Subcutaneous abdominal adipose tissue (tissue), 5 donors: ENCODE data around the gene CARD11.

ENCODE experiments used
- H3K27ac ChIP-seq: one replicate; pipeline ENCODE4 v1.7.0; 2013; ENCODE audit warnings: low read depth, mild to moderate bottlenecking, inconsistent platforms, low read length, moderate library complexity
- H3K27me3 ChIP-seq, 5 donors: one replicate each; pipeline ENCODE4 v1.7.0; 2013; ENCODE audit warnings: low read length in 5 of 5, inconsistent platforms in 1 of 5; ENCODE audit not compliant: control insufficient read depth in 5 of 5, insufficient read depth in 4 of 5
- H3K36me3 ChIP-seq, 5 donors: one replicate each; pipeline ENCODE4 v1.7.0; 2013; ENCODE audit warnings: low read length in 5 of 5; ENCODE audit not compliant: control insufficient read depth in 5 of 5, insufficient read depth in 5 of 5
- H3K4me1 ChIP-seq, 5 donors: one replicate each; pipeline ENCODE4 v1.7.0; 2013; ENCODE audit warnings: low read length in 5 of 5, mild to moderate bottlenecking in 3 of 5, moderate library complexity in 1 of 5; ENCODE audit not compliant: control insufficient read depth in 5 of 5, insufficient read depth in 5 of 5
- H3K4me3 ChIP-seq, 5 donors: one replicate each; pipeline ENCODE4 v1.7.0; 2013; ENCODE audit warnings: low read length in 5 of 5, low read depth in 1 of 5
- H3K9ac ChIP-seq, 5 donors: one replicate each; pipeline ENCODE4 v1.7.0; 2013; ENCODE audit warnings: low read length in 5 of 5, mild to moderate bottlenecking in 4 of 5, moderate library complexity in 3 of 5
- H3K9me3 ChIP-seq, 5 donors: one replicate each; pipeline ENCODE4 v1.7.0; 2013; ENCODE audit warnings: low read length in 5 of 5; ENCODE audit not compliant: control insufficient read depth in 5 of 5
- donor health status: healthy.
- donor health status: healthy.
- donor health status: healthy.
- donor health status: healthy.
- donor health status: healthy.

Gene CARD11

GRCh38 chr7:3076700-3077099, 33.0 kb upstream of the CARD11 start:
- H3K27me3 ChIP-seq, result no peaks in the 10 kb centered on the region
- no peak overlapping the region for H3K4me3 ChIP-seq
- H3K4me1 ChIP-seq, result peaks cover 0 to 19% (median 0%) of the 10 kb centered on the region in 5 donors
- H3K27ac ChIP-seq, result no peak overlapping the region
- H3K36me3 ChIP-seq, result no peaks in the 10 kb centered on the region
- H3K9ac ChIP-seq, result no peak overlapping the region
- peaks cover 2 to 17% (median 10%) of the 10 kb centered on the region in 5 donors for H3K9me3 ChIP-seq

- Histone ChIP-seq H3K4me1 (peaks cover 0 to 18% (median 0%) of the 10 kb centered on the region in 5 donors), H3K9me3 (peaks cover 2 to 19% (median 11%) of the 10 kb centered on the region in 5 donors), H3K4me3 (peak overlapping the region in 1 of 5 donors; percentile 16), H3K9ac (no peak overlapping the region), H3K36me3 (no peaks in the 10 kb centered on the region), H3K27me3 (no peaks in the 10 kb centered on the region), H3K27ac (no peak overlapping the region)
These were observed 32.5 kb upstream of the CARD11 start for GRCh38 chr7:3076163-3076562.

- Histone ChIP-seq H3K9ac (no peak overlapping the region), H3K9me3 (peaks cover 4 to 24% (median 14%) of the 10 kb centered on the region in 5 donors), H3K4me3 (no peak overlapping the region), H3K27ac (no peak overlapping the region), H3K36me3 (no peaks in the 10 kb centered on the region), H3K27me3 (no peaks in the 10 kb centered on the region), H3K4me1 (peaks cover 0 to 18% (median 0%) of the 10 kb centered on the region in 5 donors)
These were observed 31.8 kb upstream of the CARD11 start for GRCh38 chr7:3075441-3075840.

GRCh38 chr7:3074459-3074821, 30.8 kb upstream of the CARD11 start:
- no peaks in the 10 kb centered on the region for H3K27me3 ChIP-seq
- H3K27ac ChIP-seq, result no peak overlapping the region
- peaks cover 0 to 18% (median 0%) of the 10 kb centered on the region in 5 donors for H3K4me1 ChIP-seq
- no peaks in the 10 kb centered on the region for H3K36me3 ChIP-seq
- H3K4me3 ChIP-seq, result no peak overlapping the region
- H3K9ac ChIP-seq, result no peak overlapping the region
- peaks cover 4 to 27% (median 11%) of the 10 kb centered on the region in 5 donors for H3K9me3 ChIP-seq

GRCh38 chr7:3073763-3074458, 30.2 kb upstream of the CARD11 start:
- no peaks in the 10 kb centered on the region for H3K27me3 ChIP-seq
- H3K9me3 ChIP-seq, result peaks cover 4 to 27% (median 11%) of the 10 kb centered on the region in 5 donors
- no peak overlapping the region for H3K4me3 ChIP-seq
- H3K9ac ChIP-seq, result no peak overlapping the region
- H3K36me3 ChIP-seq, result no peaks in the 10 kb centered on the region
- no peak overlapping the region for H3K27ac ChIP-seq
- H3K4me1 ChIP-seq, result peaks cover 0 to 18% (median 0%) of the 10 kb centered on the region in 5 donors

GRCh38 chr7:3070908-3071307, 27.2 kb upstream of the CARD11 start:
- peaks cover 0 to 27% (median 3%) of the 10 kb centered on the region in 5 donors for H3K4me1 ChIP-seq
- no peak overlapping the region for H3K4me3 ChIP-seq
- peaks cover 2 to 18% (median 7%) of the 10 kb centered on the region in 5 donors for H3K9me3 ChIP-seq
- no peak overlapping the region for H3K9ac ChIP-seq
- H3K36me3 ChIP-seq, result no peaks in the 10 kb centered on the region
- H3K27ac ChIP-seq, result no peak overlapping the region
- H3K27me3 ChIP-seq, result no peaks in the 10 kb centered on the region

- H3K27ac ChIP-seq, result no peak overlapping the region
- H3K9ac ChIP-seq, result no peak overlapping the region
- no peaks in the 10 kb centered on the region for H3K27me3 ChIP-seq
- peaks cover 0 to 19% (median 3%) of the 10 kb centered on the region in 5 donors for H3K4me1 ChIP-seq
- peaks cover 2 to 11% (median 5%) of the 10 kb centered on the region in 5 donors for H3K9me3 ChIP-seq
- no peak overlapping the region for H3K4me3 ChIP-seq
- no peaks in the 10 kb centered on the region for H3K36me3 ChIP-seq
These were observed 26.2 kb upstream of the CARD11 start for GRCh38 chr7:3069771-3070449.

GRCh38 chr7:3068530-3068929, 24.9 kb upstream of the CARD11 start:
- no peak overlapping the region for H3K4me3 ChIP-seq
- peaks cover 2 to 11% (median 5%) of the 10 kb centered on the region in 5 donors for H3K9me3 ChIP-seq
- H3K27ac ChIP-seq, result no peak overlapping the region
- H3K27me3 ChIP-seq, result no peaks in the 10 kb centered on the region
- H3K4me1 ChIP-seq, result peaks cover 0 to 9% (median 3%) of the 10 kb centered on the region in 5 donors
- no peak overlapping the region for H3K9ac ChIP-seq
- H3K36me3 ChIP-seq, result no peaks in the 10 kb centered on the region

GRCh38 chr7:3067606-3068380, 24.1 kb upstream of the CARD11 start:
- H3K9me3 ChIP-seq, result peaks cover 2 to 11% (median 5%) of the 10 kb centered on the region in 5 donors
- no peaks in the 10 kb centered on the region for H3K36me3 ChIP-seq
- H3K27ac ChIP-seq, result no peak overlapping the region
- H3K4me3 ChIP-seq, result no peak overlapping the region
- H3K9ac ChIP-seq, result no peak overlapping the region
- peaks cover 0 to 9% (median 3%) of the 10 kb centered on the region in 5 donors for H3K4me1 ChIP-seq
- H3K27me3 ChIP-seq, result peaks cover 0 to 2% (median 0%) of the 10 kb centered on the region in 5 donors
